ENCODE results near the gene PLEK2. TPM values are rescaled to one million over a fixed set of nuclear protein-coding genes. Genes with fewer than 3 reads are reported as not detected.

PLEK2 gene
- total and polyA plus RNA-seq, 2 donors (not counting 1 experiment from before 2014, with no cell fraction given) = 0.17 to 1.1 TPM

- Histone ChIP-seq H4K20me1 (ENCODE audit: control insufficient read depth, extremely low read depth, insufficient read depth, low read length) (no peaks in the 10 kb centered on the region), H3K9ac (ENCODE audit: insufficient read depth, low read length) (no peak overlapping the region), H3K79me2 (ENCODE audit: control insufficient read depth, insufficient read depth, low read length) (no peaks in the 10 kb centered on the region), H3K4me3 (replicated peaks in 1 of 4; ENCODE audit: control extremely low read depth in 1 of 4, insufficient read depth in 1 of 4, low read depth in 3 of 4, low read length in 4 of 4) (no peak overlapping the region), H3K4me1 (ENCODE audit: control insufficient read depth, extremely low read depth, insufficient read depth, low read length) (peaks cover 2% of the 10 kb centered on the region), H3K27me3 (ENCODE audit: control insufficient read depth, insufficient read depth, low read length) (peaks cover 7% of the 10 kb centered on the region), H3K4me2 (ENCODE audit: extremely low read depth, insufficient read depth, low read length) (no peak overlapping the region), H2AFZ (ENCODE audit: low read length) (no peak overlapping the region), H3K27ac (ENCODE audit: insufficient read depth, low read length) (no peak overlapping the region), H3K9me3 (ENCODE audit: control insufficient read depth, insufficient read depth, low read depth, low read length) (no peaks in the 10 kb centered on the region), H3K36me3 (ENCODE audit: control insufficient read depth, insufficient read depth, low read length) (no peaks in the 10 kb centered on the region)
- no peak for TF ChIP-seq EZH2 (IDR thresholded peaks at IDR 0.05; ENCODE audit: low read length, missing control alignments)
- no peak for TF ChIP-seq CTCF (conservative IDR thresholded peaks at IDR 0.05 in 1 of 2, IDR thresholded peaks at IDR 0.05 in 1 of 2; ENCODE audit: low read depth in 1 of 2, low read length in 2 of 2)
- DNase-seq (ENCODE audit: low read depth in 2 of 2) = peak; percentile 43 to 82
These were observed 16.6 kb upstream of the PLEK2 start for GRCh38 chr14:67428501-67429031.

GRCh38 chr14:67426983-67427606, 15.1 kb upstream of the PLEK2 start:
- no peak overlapping the region for H2AFZ ChIP-seq (ENCODE audit: low read length)
- no peak overlapping the region for H3K9ac ChIP-seq (ENCODE audit: insufficient read depth, low read length)
- H3K4me3 ChIP-seq (replicated peaks in 1 of 4; ENCODE audit: control extremely low read depth in 1 of 4, insufficient read depth in 1 of 4, low read depth in 3 of 4, low read length in 4 of 4) = no peak overlapping the region
- peaks cover 2% of the 10 kb centered on the region for H3K4me1 ChIP-seq (ENCODE audit: control insufficient read depth, extremely low read depth, insufficient read depth, low read length)
- no peaks in the 10 kb centered on the region for H3K36me3 ChIP-seq (ENCODE audit: control insufficient read depth, insufficient read depth, low read length)
- peak; percentile 70 to 81 for DNase-seq (ENCODE audit: low read depth in 2 of 2)
- H3K27me3 ChIP-seq (ENCODE audit: control insufficient read depth, insufficient read depth, low read length) = peaks cover 4% of the 10 kb centered on the region
- no peaks in the 10 kb centered on the region for H4K20me1 ChIP-seq (ENCODE audit: control insufficient read depth, extremely low read depth, insufficient read depth, low read length)
- no peak overlapping the region for H3K27ac ChIP-seq (ENCODE audit: insufficient read depth, low read length)
- H3K4me2 ChIP-seq (ENCODE audit: extremely low read depth, insufficient read depth, low read length) = no peak overlapping the region
- TF ChIP-seq CTCF (conservative IDR thresholded peaks at IDR 0.05 in 1 of 2, IDR thresholded peaks at IDR 0.05 in 1 of 2; ENCODE audit: low read depth in 1 of 2, low read length in 2 of 2) (peak; percentile 80 to 87), EZH2 (IDR thresholded peaks at IDR 0.05; ENCODE audit: low read length, missing control alignments) (no peak)
- no peaks in the 10 kb centered on the region for H3K79me2 ChIP-seq (ENCODE audit: control insufficient read depth, insufficient read depth, low read length)
- no peaks in the 10 kb centered on the region for H3K9me3 ChIP-seq (ENCODE audit: control insufficient read depth, insufficient read depth, low read depth, low read length)

- Histone ChIP-seq H3K9me3 (ENCODE audit: control insufficient read depth, insufficient read depth, low read depth, low read length) (no peaks in the 10 kb centered on the region), H3K4me3 (replicated peaks in 1 of 4; ENCODE audit: control extremely low read depth in 1 of 4, insufficient read depth in 1 of 4, low read depth in 3 of 4, low read length in 4 of 4) (no peak overlapping the region), H3K4me2 (ENCODE audit: extremely low read depth, insufficient read depth, low read length) (no peak overlapping the region), H3K27ac (ENCODE audit: insufficient read depth, low read length) (no peak overlapping the region), H2AFZ (ENCODE audit: low read length) (no peak overlapping the region), H3K9ac (ENCODE audit: insufficient read depth, low read length) (no peak overlapping the region), H3K27me3 (ENCODE audit: control insufficient read depth, insufficient read depth, low read length) (no peaks in the 10 kb centered on the region), H3K36me3 (ENCODE audit: control insufficient read depth, insufficient read depth, low read length) (no peaks in the 10 kb centered on the region), H4K20me1 (ENCODE audit: control insufficient read depth, extremely low read depth, insufficient read depth, low read length) (no peaks in the 10 kb centered on the region), H3K4me1 (ENCODE audit: control insufficient read depth, extremely low read depth, insufficient read depth, low read length) (peaks cover 2% of the 10 kb centered on the region), H3K79me2 (ENCODE audit: control insufficient read depth, insufficient read depth, low read length) (no peaks in the 10 kb centered on the region)
- DNase-seq (ENCODE audit: low read depth in 2 of 2) = no peak
- TF ChIP-seq CTCF (conservative IDR thresholded peaks at IDR 0.05 in 1 of 2, IDR thresholded peaks at IDR 0.05 in 1 of 2; ENCODE audit: low read depth in 1 of 2, low read length in 2 of 2) (no peak), EZH2 (IDR thresholded peaks at IDR 0.05; ENCODE audit: low read length, missing control alignments) (no peak)
These were observed 14.2 kb upstream of the PLEK2 start for GRCh38 chr14:67426161-67426560.

Data from fibroblast of lung (primary cell).